Measurements from ENCODE around the gene ATG101. TPM values are rescaled to one million over a fixed set of nuclear protein-coding genes. Genes with fewer than 3 reads are reported as not detected.
A peak's percentile ranks its signal among the peaks of the same experiment; 100 is the strongest.

ATG101 gene
- polyA plus RNA-seq, 1 donor from 2014 or later = 53.9 TPM

DNA sequence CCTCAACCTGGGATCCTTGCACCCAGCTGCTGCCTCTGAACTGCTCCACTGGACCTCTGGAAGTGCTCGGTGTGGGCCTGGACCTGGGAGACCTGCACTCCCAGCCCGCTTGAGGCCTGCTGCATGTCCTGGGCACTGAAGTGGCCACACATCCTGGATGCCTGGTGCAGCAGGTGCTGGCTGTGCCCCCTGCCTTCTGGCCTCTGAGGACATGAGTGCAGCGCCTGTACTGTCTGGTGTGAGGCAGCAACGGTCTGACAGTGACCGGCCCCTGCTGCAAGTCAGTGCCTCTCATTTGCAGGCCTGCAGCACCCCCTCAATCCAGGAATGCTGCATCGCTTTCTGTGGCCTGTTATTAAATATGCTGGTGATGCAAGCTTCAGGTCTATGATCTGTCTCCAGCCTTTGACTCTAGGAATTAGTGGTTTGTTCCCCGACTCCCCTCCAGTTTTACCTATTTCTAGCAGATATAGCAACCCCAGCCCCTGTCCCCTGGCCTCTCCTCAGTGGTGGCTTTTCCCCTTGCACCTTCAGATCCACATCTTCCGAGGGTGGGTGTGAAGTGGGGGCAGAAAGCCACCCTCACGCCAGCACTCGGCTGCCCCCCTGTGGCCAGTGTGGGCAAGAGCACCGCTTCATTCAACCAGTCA, 13.3 kb downstream of the ATG101 start:
- TF ChIP-seq SMC3 (conservative IDR thresholded peaks at IDR 0.05; ENCODE audit: poor library complexity) (peak; percentile 97), TAF1 (IDR thresholded peaks at IDR 0.05; ENCODE audit: low read depth) (no peak), EZH2 (IDR thresholded peaks at IDR 0.05; ENCODE audit: borderline replicate concordance, insufficient read depth, low read length, poor library complexity, severe bottlenecking) (no peak), CTCF (IDR thresholded peaks at IDR 0.05; ENCODE audit: poor library complexity, severe bottlenecking) (peak; percentile 96), RAD21 (conservative IDR thresholded peaks at IDR 0.05) (peak; percentile 87), EP300 (conservative IDR thresholded peaks at IDR 0.05; ENCODE audit: poor library complexity, severe bottlenecking) (peak; percentile 12), POLR2AphosphoS5 (IDR thresholded peaks at IDR 0.05) (no peak), MXI1 (conservative IDR thresholded peaks at IDR 0.05; ENCODE audit: poor library complexity, severe bottlenecking) (no peak)
- Histone ChIP-seq H3K9me3 (ENCODE audit: low read length) (no peaks in the 10 kb centered on the region), H4K20me1 (ENCODE audit: insufficient read depth) (no peaks in the 10 kb centered on the region), H3K4me2 (ENCODE audit: low read length) (no peak overlapping the region), H3K9ac (ENCODE audit: low read length) (peak overlapping the region; percentile 32), H2AFZ (ENCODE audit: low read depth, low read length) (no peak overlapping the region), H3K9me2 (ENCODE audit: insufficient read depth, low read length) (no peaks in the 10 kb centered on the region), H3K79me2 (replicated peaks; ENCODE audit: insufficient read depth, low read length) (no peaks in the 10 kb centered on the region), H3K27me3 (ENCODE audit: insufficient read depth, low read depth, low read length) (no peaks in the 10 kb centered on the region), H3F3A (ENCODE audit: insufficient read depth, low read length, poor library complexity, severe bottlenecking) (no peaks in the 10 kb centered on the region), H3K27ac (ENCODE audit: low read length) (no peak overlapping the region), H3K4me3 (ENCODE audit: low read length) (no peak overlapping the region), H3K36me3 (ENCODE audit: insufficient read depth, low read length) (no peaks in the 10 kb centered on the region)

- H3K4me3 ChIP-seq (ENCODE audit: low read length) = no peak overlapping the region
- TF ChIP-seq RAD21 (conservative IDR thresholded peaks at IDR 0.05) (no peak), TAF1 (IDR thresholded peaks at IDR 0.05; ENCODE audit: low read depth) (no peak)
- no peaks in the 10 kb centered on the region for H3K9me2 ChIP-seq (ENCODE audit: insufficient read depth, low read length)
- H3K36me3 ChIP-seq (ENCODE audit: insufficient read depth, low read length) = no peaks in the 10 kb centered on the region
- no peak overlapping the region for H3K27ac ChIP-seq (ENCODE audit: low read length)
- no peaks in the 10 kb centered on the region for H4K20me1 ChIP-seq (ENCODE audit: insufficient read depth)
- no peaks in the 10 kb centered on the region for H3F3A ChIP-seq (ENCODE audit: insufficient read depth, low read length, poor library complexity, severe bottlenecking)
- H3K79me2 ChIP-seq (replicated peaks; ENCODE audit: insufficient read depth, low read length) = no peaks in the 10 kb centered on the region
- H3K9ac ChIP-seq (ENCODE audit: low read length) = no peak overlapping the region
- H3K4me2 ChIP-seq (ENCODE audit: low read length) = no peak overlapping the region
- no peaks in the 10 kb centered on the region for H3K9me3 ChIP-seq (ENCODE audit: low read length)
- H2AFZ ChIP-seq (ENCODE audit: low read depth, low read length) = no peak overlapping the region
- H3K27me3 ChIP-seq (ENCODE audit: insufficient read depth, low read depth, low read length) = no peaks in the 10 kb centered on the region
These were observed 13.8 kb downstream of the ATG101 start for GRCh38 chr12:52083638-52083996.

DNA sequence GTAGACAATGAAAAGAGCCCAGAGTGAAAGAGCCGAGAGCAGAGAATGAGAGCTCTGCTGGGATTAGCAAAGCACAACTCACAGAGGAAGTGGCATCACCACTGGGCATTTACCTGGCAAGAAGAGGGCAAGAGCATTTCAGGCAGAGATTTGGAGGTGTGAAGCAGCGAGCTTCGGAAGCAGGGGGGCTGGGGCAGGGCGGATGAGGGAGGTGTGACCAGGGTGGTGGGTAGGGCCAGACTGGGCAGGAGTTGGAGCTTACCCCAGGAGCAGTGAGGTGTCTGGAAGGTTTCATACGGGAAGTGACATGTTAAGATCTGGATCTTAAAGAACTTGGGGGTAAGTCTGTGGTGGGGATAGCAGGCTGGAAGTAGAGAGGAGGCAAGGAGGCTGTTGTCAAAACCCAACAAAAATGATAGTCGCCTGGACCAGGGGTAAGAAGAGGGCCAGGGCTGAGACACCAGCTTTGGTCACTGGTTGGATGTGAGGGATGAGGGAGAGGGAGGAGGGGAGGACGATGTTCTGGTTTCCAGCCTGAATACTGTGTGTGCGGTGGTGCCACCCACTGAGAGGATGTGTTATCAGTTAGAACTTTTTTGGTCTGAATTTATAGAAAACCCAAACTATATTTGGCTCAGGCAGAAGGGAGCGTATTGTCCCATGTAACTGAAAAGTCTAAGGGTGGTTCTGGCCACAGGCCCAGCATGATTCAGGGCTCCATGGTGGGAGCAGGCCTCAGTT, 14.9 kb downstream of the ATG101 start:
- no peaks in the 10 kb centered on the region for H3K79me2 ChIP-seq (replicated peaks; ENCODE audit: insufficient read depth, low read length)
- no peaks in the 10 kb centered on the region for H4K20me1 ChIP-seq (ENCODE audit: insufficient read depth)
- TF ChIP-seq POLR2AphosphoS5 (IDR thresholded peaks at IDR 0.05) (no peak), TAF1 (IDR thresholded peaks at IDR 0.05; ENCODE audit: low read depth) (no peak), EZH2 (IDR thresholded peaks at IDR 0.05; ENCODE audit: borderline replicate concordance, insufficient read depth, low read length, poor library complexity, severe bottlenecking) (no peak), SMC3 (conservative IDR thresholded peaks at IDR 0.05; ENCODE audit: poor library complexity) (no peak), EP300 (conservative IDR thresholded peaks at IDR 0.05; ENCODE audit: poor library complexity, severe bottlenecking) (no peak), REST (IDR thresholded peaks at IDR 0.05; ENCODE audit: borderline replicate concordance) (no peak), CTCF (IDR thresholded peaks at IDR 0.05; ENCODE audit: poor library complexity, severe bottlenecking) (no peak), MXI1 (conservative IDR thresholded peaks at IDR 0.05; ENCODE audit: poor library complexity, severe bottlenecking) (no peak), RAD21 (conservative IDR thresholded peaks at IDR 0.05) (no peak)
- no peaks in the 10 kb centered on the region for H3K36me3 ChIP-seq (ENCODE audit: insufficient read depth, low read length)
- no peaks in the 10 kb centered on the region for H3K9me2 ChIP-seq (ENCODE audit: insufficient read depth, low read length)
- no peak overlapping the region for H3K4me3 ChIP-seq (ENCODE audit: low read length)
- no peak overlapping the region for H2AFZ ChIP-seq (ENCODE audit: low read depth, low read length)
- no peaks in the 10 kb centered on the region for H3F3A ChIP-seq (ENCODE audit: insufficient read depth, low read length, poor library complexity, severe bottlenecking)
- H3K9me3 ChIP-seq (ENCODE audit: low read length) = no peaks in the 10 kb centered on the region
- no peak overlapping the region for H3K27ac ChIP-seq (ENCODE audit: low read length)
- no peaks in the 10 kb centered on the region for H3K27me3 ChIP-seq (ENCODE audit: insufficient read depth, low read depth, low read length)
- no peak overlapping the region for H3K4me2 ChIP-seq (ENCODE audit: low read length)
- no peak overlapping the region for H3K9ac ChIP-seq (ENCODE audit: low read length)

Data from neural cell (in vitro differentiated cells).